AG09319 (cell line): ENCODE data around the gene DLX3.

ENCODE experiments used
- DNase-seq: peaks from one replicate; pipeline ENCODE4 v3.0.0-alpha.2; 2010; ENCODE audit warnings: low read depth; ENCODE audit errors: extremely low read depth
- CTCF ChIP-seq: IDR thresholded peaks from 2 replicates; pipeline ENCODE4 v1.5.1; 2011; ENCODE audit warnings: low read depth, mild to moderate bottlenecking, inconsistent platforms, low read length, moderate library complexity

The DLX3 gene

GRCh38 chr17:49957350-49957749 is 37.7 kb downstream of the DLX3 start:
- no peak for DNase-seq
- TF ChIP-seq CTCF, result no peak

- no peak for TF ChIP-seq CTCF
Measured at GRCh38 chr17:49956780-49957179, 38.2 kb downstream of the DLX3 start.

GRCh38 chr17:49955157-49955556 is 39.9 kb downstream of the DLX3 start:
- no peak for DNase-seq
- TF ChIP-seq CTCF, result no peak

More at GRCh38 chr17:49956780-49957179, 38.2 kb downstream of the DLX3 start:
- no peak for DNase-seq

GRCh38 chr17:49952912-49953497 is 42.0 kb downstream of the DLX3 start:
- DNase-seq, result no peak
- no peak for TF ChIP-seq CTCF

- peak; percentile 29 for DNase-seq
- peak; percentile 94 for TF ChIP-seq CTCF
Measured at GRCh38 chr17:49952209-49952911, 42.7 kb downstream of the DLX3 start.

- no peak for TF ChIP-seq CTCF
- no peak for DNase-seq
Measured at GRCh38 chr17:49951362-49952082, 43.5 kb downstream of the DLX3 start.

GRCh38 chr17:49949634-49950033 is 45.4 kb downstream of the DLX3 start:
- no peak for TF ChIP-seq CTCF
- DNase-seq, result no peak
